Lower leg skin (tissue), 3 donors: ENCODE measurements around the gene SPON1.

Source experiments
- CTCF ChIP-seq, 3 donors: fragments of 450-650 bp; IDR thresholded peaks; one replicate each; pipeline ENCODE4 v1.5.1; 2016; ENCODE audit warnings: antibody characterized with exemption in 3 of 3, mild to moderate bottlenecking in 3 of 3, moderate library complexity in 2 of 3
- POLR2A ChIP-seq, 2 donors: fragments of 450-650 bp; IDR thresholded peaks; one replicate each; pipeline ENCODE4 v1.6.1; 2016 to 2017; ENCODE audit warnings: antibody characterized with exemption in 2 of 2, mild to moderate bottlenecking in 1 of 2, moderate library complexity in 1 of 2

GRCh38 chr11:13923182-13923581 is 39.3 kb upstream of the SPON1 start:
- TF ChIP-seq CTCF (IDR thresholded peaks at IDR 0.05) (no peak), POLR2A (IDR thresholded peaks at IDR 0.05) (no peak)
